ENCODE measurements around the gene TSPAN1.

The TSPAN1 gene

GRCh38 chr1:46179138-46180081 is 4.5 kb downstream of the TSPAN1 start:
- no peak for TF ChIP-seq REST (IDR thresholded peaks at IDR 0.05; ENCODE audit: low read depth)
- no peak for TF ChIP-seq YY1 (IDR thresholded peaks at IDR 0.05; ENCODE audit: low read depth)
- TF ChIP-seq EP300 (IDR thresholded peaks at IDR 0.05; ENCODE audit: borderline replicate concordance): no peak
- TF ChIP-seq TAF1 (IDR thresholded peaks at IDR 0.05; ENCODE audit: low read depth): no peak
- no peak for TF ChIP-seq MAX (IDR thresholded peaks at IDR 0.05)
- TF ChIP-seq RAD21 (IDR thresholded peaks at IDR 0.05; ENCODE audit: low read depth): peak; percentile 99
- TF ChIP-seq NFIC (IDR thresholded peaks at IDR 0.05): 0 out of 2 replicates have a peak, but pooled peaks have one; percentile 18
- no peak for TF ChIP-seq CEBPB (IDR thresholded peaks at IDR 0.05)

- no peak for TF ChIP-seq FOXM1 (IDR thresholded peaks at IDR 0.05; ENCODE audit: borderline replicate concordance, low read depth)
- no peak for TF ChIP-seq REST (IDR thresholded peaks at IDR 0.05; ENCODE audit: low read depth)
- no peak for TF ChIP-seq ZBTB7A (IDR thresholded peaks at IDR 0.05; ENCODE audit: low read depth)
- TF ChIP-seq TCF12 (IDR thresholded peaks at IDR 0.05; ENCODE audit: low read depth): peak; percentile 64; the same call in 1 of the 2 replicates
- peak; percentile 66 for TF ChIP-seq MAX (IDR thresholded peaks at IDR 0.05)
- peak; percentile 44; the same call in 1 of the 2 replicates for TF ChIP-seq EP300 (IDR thresholded peaks at IDR 0.05; ENCODE audit: borderline replicate concordance)
- peak; percentile 94 for TF ChIP-seq RAD21 (IDR thresholded peaks at IDR 0.05; ENCODE audit: low read depth)
- TF ChIP-seq YY1 (IDR thresholded peaks at IDR 0.05; ENCODE audit: low read depth): 0 out of 2 replicates have a peak, but pooled peaks have one; percentile 49
- peak; percentile 51 for TF ChIP-seq NFIC (IDR thresholded peaks at IDR 0.05)
- TF ChIP-seq USF1 (IDR thresholded peaks at IDR 0.05): 0 out of 2 replicates have a peak, but pooled peaks have one; percentile 11
- TF ChIP-seq TAF1 (IDR thresholded peaks at IDR 0.05; ENCODE audit: low read depth): no peak
These were observed 5.3 kb downstream of the TSPAN1 start for GRCh38 chr1:46180082-46180616.

GRCh38 chr1:46181343-46182260 is 6.7 kb downstream of the TSPAN1 start:
- TF ChIP-seq TEAD4 (IDR thresholded peaks at IDR 0.05) (peak; percentile 44), FOXM1 (IDR thresholded peaks at IDR 0.05; ENCODE audit: borderline replicate concordance, low read depth) (no peak; the same call in 1 of the 2 replicates), TAF1 (IDR thresholded peaks at IDR 0.05; ENCODE audit: low read depth) (no peak), YY1 (IDR thresholded peaks at IDR 0.05; ENCODE audit: low read depth) (no peak), MAX (IDR thresholded peaks at IDR 0.05) (peak; percentile 50; the same call in 1 of the 2 replicates), NFIC (IDR thresholded peaks at IDR 0.05) (peak; percentile 43; the same call in 1 of the 2 replicates), REST (IDR thresholded peaks at IDR 0.05; ENCODE audit: low read depth) (no peak), EP300 (IDR thresholded peaks at IDR 0.05; ENCODE audit: borderline replicate concordance) (peak; percentile 72; the same call in 1 of the 2 replicates), CEBPB (IDR thresholded peaks at IDR 0.05) (no peak), CREB1 (IDR thresholded peaks at IDR 0.05; ENCODE audit: low read depth) (no peak), ZBTB7A (IDR thresholded peaks at IDR 0.05; ENCODE audit: low read depth) (no peak), EGR1 (IDR thresholded peaks at IDR 0.05) (no peak), TCF12 (IDR thresholded peaks at IDR 0.05; ENCODE audit: low read depth) (peak; percentile 76), USF1 (IDR thresholded peaks at IDR 0.05) (no peak), RAD21 (IDR thresholded peaks at IDR 0.05; ENCODE audit: low read depth) (peak; percentile 0; the same call in 1 of the 2 replicates)
